H1 (cell line): ENCODE data around the gene CACNG6. TPM values are rescaled to one million over a fixed set of nuclear protein-coding genes. Genes with fewer than 3 reads are reported as not detected.

Experiments used
- ASH2L ChIP-seq: fragments of 200-600, 300-600 bp; sonication (generic); IDR thresholded peaks from one replicate; pipeline ENCODE4 v1.7.1; 2017; ENCODE audit warnings: low read length
- BCL11A ChIP-seq, 2 experiments: IDR thresholded peaks; one replicate each; pipeline ENCODE4 v1.6.1; 2011; ENCODE audit warnings: low read depth in 2 of 2, low read length in 2 of 2, mild to moderate bottlenecking in 2 of 2
- BRCA1 ChIP-seq: IDR thresholded peaks from 2 replicates; pipeline ENCODE4 v1.6.1; 2012; ENCODE audit warnings: low read depth, low read length, improper control_type of control experiment
- CHD2 ChIP-seq: IDR thresholded peaks from 2 replicates; pipeline ENCODE4 v1.6.1; 2012; ENCODE audit warnings: low read length, improper control_type of control experiment
- CTBP2 ChIP-seq: IDR thresholded peaks from 2 replicates; pipeline ENCODE4 v1.7.0; 2011; ENCODE audit warnings: borderline replicate concordance, mild to moderate bottlenecking, moderate library complexity, mixed read lengths, low read length; ENCODE audit not compliant: insufficient read depth, insufficient read length
- EGR1 ChIP-seq: IDR thresholded peaks from 2 replicates; pipeline ENCODE4 v1.6.1; 2011; ENCODE audit warnings: low read depth, low read length, borderline replicate concordance
- EP300 ChIP-seq, 2 experiments: IDR thresholded peaks; 1 replicate in 1 of 2; 2 replicates in 1 of 2; pipeline ENCODE4 v1.6.1; 2011 to 2012; ENCODE audit warnings: low read depth in 2 of 2, low read length in 2 of 2, mild to moderate bottlenecking in 2 of 2, borderline replicate concordance in 1 of 2, inconsistent platforms in 1 of 2, moderate library complexity in 1 of 2
- EZH2 ChIP-seq: fragments of 200-600 bp; sonication (generic); IDR thresholded peaks from 2 replicates; pipeline ENCODE4 v1.7.1; 2012; ENCODE audit warnings: low read depth, mild to moderate bottlenecking, moderate library complexity, low read length, inconsistent platforms; ENCODE audit not compliant: severe bottlenecking
- HDAC6 ChIP-seq: IDR thresholded peaks from one replicate; pipeline ENCODE4 v1.7.1; 2012; ENCODE audit warnings: low read depth, mild to moderate bottlenecking, inconsistent platforms, low read length, moderate library complexity
- KDM1A ChIP-seq: fragments of 200-600, 300-600 bp; sonication (generic); IDR thresholded peaks from 2 replicates; pipeline ENCODE4 v1.7.1; 2016; ENCODE audit warnings: mild to moderate bottlenecking, low read length, borderline replicate concordance
- KDM5A ChIP-seq: fragments of 200-600 bp; IDR thresholded peaks from 2 replicates; pipeline ENCODE4 v1.7.1; 2012; ENCODE audit warnings: mild to moderate bottlenecking, low read length, inconsistent platforms, mixed read lengths
- NANOG ChIP-seq: IDR thresholded peaks from 2 replicates; pipeline ENCODE4 v1.6.1; 2011; ENCODE audit warnings: low read length, low read depth, mild to moderate bottlenecking, inconsistent platforms; ENCODE audit not compliant: insufficient read depth, poor library complexity, severe bottlenecking
- PHF8 ChIP-seq: fragments of 200-600 bp; sonication (generic); conservative IDR thresholded peaks from 2 replicates; pipeline ENCODE4 v1.7.1; 2012; ENCODE audit warnings: low read depth, mild to moderate bottlenecking, inconsistent platforms, low read length, moderate library complexity
- POLR2A ChIP-seq, 2 experiments: IDR thresholded peaks; 1 replicate in 1 of 2; 2 replicates in 1 of 2; pipeline ENCODE4 v1.6.1; 2011; ENCODE audit warnings: low read depth in 2 of 2, low read length in 2 of 2, mild to moderate bottlenecking in 2 of 2; ENCODE audit errors: control extremely low read depth in 1 of 2
- RFX5 ChIP-seq: IDR thresholded peaks from 2 replicates; pipeline ENCODE4 v1.6.1; 2011; ENCODE audit warnings: low read depth, low read length, improper control_type of control experiment, borderline replicate concordance
- SIRT6 ChIP-seq: IDR thresholded peaks from one replicate; pipeline ENCODE4 v1.7.1; 2012; ENCODE audit warnings: low read length, inconsistent platforms
- SIX5 ChIP-seq: IDR thresholded peaks from 2 replicates; pipeline ENCODE4 v1.6.1; 2011; ENCODE audit warnings: mild to moderate bottlenecking, low read depth, low read length
- SRF ChIP-seq: IDR thresholded peaks from 2 replicates; pipeline ENCODE4 v1.6.1; 2011; ENCODE audit warnings: mild to moderate bottlenecking, low read depth, low read length, moderate library complexity
- TAF1 ChIP-seq: IDR thresholded peaks from 2 replicates; pipeline ENCODE4 v1.6.1; 2011; ENCODE audit warnings: mild to moderate bottlenecking, low read depth, low read length
- YY1 ChIP-seq: IDR thresholded peaks from 2 replicates; pipeline ENCODE4 v1.6.1; 2011; ENCODE audit warnings: low read depth, mild to moderate bottlenecking, low read length
- polyA plus RNA-seq, 7 experiments: library from polyadenylated mRNA; depleted of rRNA in 3 of 7; stranded (reverse) in 5 of 7; unstranded in 2 of 7; fragments of >200 nt in 5 of 7; fragments of 200-250 nt in 2 of 7; gene quantifications; 1 replicate in 5 of 7; 2 replicates in 1 of 7; 4 replicates in 1 of 7; pipeline versions ENCODE4 v1.2.1 to v1.2.3, GENCODE V29; 2011 to 2013; ENCODE audit warnings: missing spikeins in 2 of 7, mixed read lengths in 2 of 7
- total RNA-seq: library from RNA; stranded (reverse); fragmentation: NEBNext Ultra II Directional; extraction: Animal tissue kit (Norgen Biotek cat#: 25700); gene quantifications from 2 replicates; pipeline ENCODE4 v1.2.1, GENCODE V29; 2021
- TF ChIP-seq, protein P1 (sequence below): IDR thresholded peaks from 2 replicates; pipeline ENCODE4 v1.6.1; 2012; ENCODE audit warnings: inconsistent platforms
- TF ChIP-seq, protein P2 (sequence below): IDR thresholded peaks from 2 replicates; pipeline ENCODE4 v1.6.1; 2011; ENCODE audit warnings: low read depth, mild to moderate bottlenecking, low read length; ENCODE audit not compliant: insufficient read depth
- TF ChIP-seq, protein P3 (sequence below): IDR thresholded peaks from 2 replicates; pipeline ENCODE4 v1.6.1; 2012; ENCODE audit warnings: inconsistent platforms

Gene CACNG6
- total and polyA plus RNA-seq, 2 of the 8 experiments (the other 6 are each of a cell fraction or from before 2014, with no cell fraction given): 1.2 to 1.6 TPM

DNA sequence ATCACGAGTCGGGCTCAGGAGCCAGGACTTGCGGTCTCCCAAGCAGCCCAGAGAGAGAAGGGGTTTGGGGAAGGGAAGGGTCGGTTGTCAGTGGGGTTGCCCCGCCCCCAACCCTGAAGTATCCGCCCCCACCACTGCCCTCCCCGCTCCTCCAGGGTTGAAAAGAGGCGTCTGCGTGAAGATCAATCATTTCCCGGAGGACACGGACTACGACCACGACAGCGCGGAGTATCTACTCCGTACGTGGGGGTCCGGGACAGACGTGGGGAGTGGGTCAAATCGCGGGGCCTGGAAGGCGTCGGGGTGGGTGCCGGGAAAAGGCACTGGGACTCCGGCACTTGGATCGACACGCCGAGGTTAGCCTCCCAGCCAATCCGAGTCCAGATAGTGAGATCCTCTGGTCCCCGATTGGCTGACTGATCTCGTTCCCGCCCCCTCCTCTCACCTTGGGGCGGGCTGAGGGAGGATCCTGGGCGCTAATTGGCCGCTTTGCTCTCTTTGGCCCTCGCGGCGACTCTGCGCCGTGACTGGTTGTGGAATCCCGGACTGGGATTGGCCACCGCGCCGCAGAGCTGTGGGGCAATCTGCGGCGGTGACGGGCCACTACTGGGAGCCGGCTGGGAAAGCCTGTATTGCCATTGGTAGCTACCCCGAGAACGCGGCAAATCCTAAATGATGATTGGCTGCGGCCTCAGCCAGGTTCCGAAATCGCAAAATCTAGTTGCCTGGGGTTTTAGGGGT lies 13.3 kb upstream of the CACNG6 start (continued):
- TF ChIP-seq KDM1A: no peak
- no peak for TF ChIP-seq BRCA1
- TF ChIP-seq EP300 (IDR thresholded peaks at IDR 0.05; ENCODE audit: borderline replicate concordance in 1 of 2, low read depth in 2 of 2, low read length in 2 of 2): no peak
- TF ChIP-seq TAF1: no peak
- no peak for TF ChIP-seq EGR1
- TF ChIP-seq, protein P1, sequence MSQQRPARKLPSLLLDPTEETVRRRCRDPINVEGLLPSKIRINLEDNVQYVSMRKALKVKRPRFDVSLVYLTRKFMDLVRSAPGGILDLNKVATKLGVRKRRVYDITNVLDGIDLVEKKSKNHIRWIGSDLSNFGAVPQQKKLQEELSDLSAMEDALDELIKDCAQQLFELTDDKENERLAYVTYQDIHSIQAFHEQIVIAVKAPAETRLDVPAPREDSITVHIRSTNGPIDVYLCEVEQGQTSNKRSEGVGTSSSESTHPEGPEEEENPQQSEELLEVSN: peak; percentile 87
- TF ChIP-seq, protein P2, sequence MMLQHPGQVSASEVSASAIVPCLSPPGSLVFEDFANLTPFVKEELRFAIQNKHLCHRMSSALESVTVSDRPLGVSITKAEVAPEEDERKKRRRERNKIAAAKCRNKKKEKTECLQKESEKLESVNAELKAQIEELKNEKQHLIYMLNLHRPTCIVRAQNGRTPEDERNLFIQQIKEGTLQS: no peak
- TF ChIP-seq YY1: no peak
- no peak for TF ChIP-seq HDAC6
- TF ChIP-seq, protein P3, sequence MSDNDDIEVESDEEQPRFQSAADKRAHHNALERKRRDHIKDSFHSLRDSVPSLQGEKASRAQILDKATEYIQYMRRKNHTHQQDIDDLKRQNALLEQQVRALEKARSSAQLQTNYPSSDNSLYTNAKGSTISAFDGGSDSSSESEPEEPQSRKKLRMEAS: no peak; the same call in 1 of the 2 replicates
- TF ChIP-seq EZH2: no peak
- TF ChIP-seq NANOG: no peak
- no peak for TF ChIP-seq CTBP2
- TF ChIP-seq SRF: no peak
- TF ChIP-seq BCL11A (IDR thresholded peaks at IDR 0.05; ENCODE audit: low read depth in 2 of 2, low read length in 2 of 2): no peak
- peak; percentile 80 for TF ChIP-seq ASH2L
- TF ChIP-seq SIX5: no peak; the same call in 1 of the 2 replicates
- peak; percentile 93 for TF ChIP-seq CHD2
- TF ChIP-seq SIRT6: no peak
- peak; percentile 37; the same call in 1 of the 2 replicates for TF ChIP-seq PHF8
- TF ChIP-seq POLR2A (IDR thresholded peaks at IDR 0.05; ENCODE audit: control extremely low read depth in 1 of 2, low read depth in 2 of 2, low read length in 2 of 2): peak in 1 of 2 experiments; percentile 26; a peak in 1 of 3 replicates
- TF ChIP-seq KDM5A: no peak
- TF ChIP-seq RFX5: peak; percentile 57; the same call in 1 of the 2 replicates
